Measurements from ENCODE around the gene NCOA1. TPM values are rescaled to one million over a fixed set of nuclear protein-coding genes. Genes with fewer than 3 reads are reported as not detected.

The NCOA1 gene
- total and polyA plus RNA-seq, 3 donors from 2014 or later, result 52.3 to 124 (median 109) TPM

DNA sequence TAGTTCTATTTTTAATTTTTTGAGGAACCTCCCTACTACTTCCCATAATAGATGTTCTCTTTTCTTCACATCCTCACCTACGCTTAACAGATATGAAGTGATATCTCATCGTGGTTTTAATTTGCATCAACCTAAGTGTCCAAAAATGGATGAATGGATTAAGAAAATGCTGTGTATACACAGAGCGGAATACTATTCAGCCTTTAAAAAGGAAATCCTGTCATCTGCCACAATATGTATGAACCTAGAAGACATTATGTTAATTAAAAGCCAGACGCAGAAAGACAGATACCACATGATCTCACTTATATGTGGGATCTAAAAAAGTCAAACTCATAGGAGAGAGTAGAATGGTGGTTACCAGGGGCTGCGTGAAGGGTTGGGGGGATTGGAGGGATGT lies 189.1 kb downstream of the NCOA1 start:
- Histone ChIP-seq H3K27ac (no peak overlapping the region), H3K27me3 (no peaks in the 10 kb centered on the region), H3K36me3 (ENCODE audit: low read depth, missing control alignments) (no peaks in the 10 kb centered on the region), H3K4me3 (no peak overlapping the region), H3K4me1 (no peaks in the 10 kb centered on the region), H3K9me3 (no peaks in the 10 kb centered on the region)
- TF ChIP-seq CTCF (IDR thresholded peaks at IDR 0.05) (no peak), POLR2A (IDR thresholded peaks at IDR 0.05) (no peak)
- 91 to 94% methylated on average over 5 of the region's 5 CpGs for WGBS, 2 donors
- no peak for DNase-seq
- intact Hi-C loops (cut with DNase I; ENCODE audit: low total_unique reads), result no loop called here

DNA sequence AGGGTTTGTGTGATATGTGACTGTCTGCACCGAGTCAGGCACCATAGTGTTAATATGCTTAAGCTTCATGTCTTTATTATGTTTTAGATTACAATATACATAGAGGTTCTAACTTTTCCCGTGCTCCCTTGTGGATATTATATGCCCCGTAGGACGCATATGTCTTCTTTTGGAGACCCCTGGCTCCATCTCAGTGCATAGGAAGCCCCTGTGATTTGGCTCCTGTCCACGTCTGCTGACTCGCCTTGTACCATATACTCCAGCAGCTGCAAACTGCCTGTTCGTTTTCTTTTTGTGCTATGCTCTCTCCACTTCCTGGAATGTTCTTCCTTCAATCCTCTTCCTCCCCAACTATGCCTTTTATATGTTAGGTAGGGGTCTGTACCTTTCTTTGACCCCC lies 191.2 kb downstream of the NCOA1 start:
- Histone ChIP-seq H3K9me3 (no peaks in the 10 kb centered on the region), H3K4me1 (no peaks in the 10 kb centered on the region), H3K36me3 (ENCODE audit: low read depth, missing control alignments) (no peaks in the 10 kb centered on the region), H3K27ac (no peak overlapping the region), H3K4me3 (no peak overlapping the region), H3K27me3 (no peaks in the 10 kb centered on the region)
- intact Hi-C loops (cut with DNase I; ENCODE audit: low total_unique reads), result no loop called here
- no peak for DNase-seq
- 53 to 57% methylated on average over 7 of the region's 7 CpGs for WGBS, 2 donors
- no peak for TF ChIP-seq POLR2A (IDR thresholded peaks at IDR 0.05)
- no peak for TF ChIP-seq CTCF (IDR thresholded peaks at IDR 0.05)

DNA sequence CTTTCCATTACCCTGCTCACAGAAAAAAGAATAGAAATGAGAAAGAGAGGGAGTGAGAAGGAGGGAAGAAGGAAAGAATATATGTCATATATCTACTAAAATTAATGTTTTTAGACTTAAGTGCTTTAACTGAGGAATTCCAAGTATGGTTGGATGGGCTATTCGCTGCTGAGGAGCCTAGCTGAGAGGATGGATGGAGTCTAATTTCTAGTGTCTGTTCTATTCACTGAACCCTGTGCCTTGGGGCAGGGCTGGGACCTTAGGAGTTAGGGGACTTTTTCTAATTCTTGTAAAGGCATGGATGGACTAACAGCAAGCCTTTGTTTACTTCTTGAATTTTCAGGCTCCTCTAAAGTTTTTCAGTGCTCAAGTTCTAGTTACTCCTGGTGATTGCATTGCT lies 192.4 kb downstream of the NCOA1 start:
- Histone ChIP-seq H3K36me3 (ENCODE audit: low read depth, missing control alignments) (no peaks in the 10 kb centered on the region), H3K27me3 (no peaks in the 10 kb centered on the region), H3K27ac (no peak overlapping the region), H3K9me3 (no peaks in the 10 kb centered on the region), H3K4me3 (no peak overlapping the region), H3K4me1 (no peaks in the 10 kb centered on the region)
- no peak for DNase-seq
- intact Hi-C loops (cut with DNase I; ENCODE audit: low total_unique reads), result no loop called here
- TF ChIP-seq POLR2A (IDR thresholded peaks at IDR 0.05) (no peak), CTCF (IDR thresholded peaks at IDR 0.05) (no peak)
- WGBS, 2 donors, result 94 to 95% methylated on average over 1 of the region's 1 CpG

DNA sequence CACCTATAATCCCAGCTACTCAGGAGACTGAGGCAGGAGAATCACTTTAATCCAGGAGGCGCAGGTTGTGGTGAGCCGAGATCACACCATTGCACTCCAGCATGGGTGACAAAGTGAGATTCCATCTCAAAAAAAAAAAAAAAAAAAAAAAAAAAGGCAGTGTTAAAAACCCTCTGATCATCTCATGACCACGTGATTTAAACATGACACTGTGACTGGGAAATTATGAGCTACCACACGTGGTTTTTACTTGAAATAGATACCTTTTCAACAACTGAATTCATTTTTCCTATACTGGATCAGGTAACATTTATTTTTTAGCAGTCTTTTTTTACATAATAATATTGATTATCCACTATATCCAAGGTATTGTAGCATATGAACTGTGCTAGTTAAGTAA lies 199.5 kb downstream of the NCOA1 start:
- no peak for TF ChIP-seq CTCF (IDR thresholded peaks at IDR 0.05)
- TF ChIP-seq POLR2A (IDR thresholded peaks at IDR 0.05), result no peak
- Histone ChIP-seq H3K27me3 (no peaks in the 10 kb centered on the region), H3K9me3 (no peaks in the 10 kb centered on the region), H3K4me1 (no peaks in the 10 kb centered on the region), H3K27ac (no peak overlapping the region), H3K36me3 (ENCODE audit: low read depth, missing control alignments) (no peaks in the 10 kb centered on the region), H3K4me3 (no peak overlapping the region)
- DNase-seq, result no peak
- intact Hi-C loops (cut with DNase I; ENCODE audit: low total_unique reads), result no loop called here
- 95 to 97% methylated on average over 4 of the region's 4 CpGs for WGBS, 2 donors

- H3K9me3 ChIP-seq, result no peaks in the 10 kb centered on the region
- no peak for DNase-seq
- no peaks in the 10 kb centered on the region for H3K4me1 ChIP-seq
- H3K36me3 ChIP-seq (ENCODE audit: low read depth, missing control alignments), result no peaks in the 10 kb centered on the region
- TF ChIP-seq POLR2A (IDR thresholded peaks at IDR 0.05) (no peak), CTCF (IDR thresholded peaks at IDR 0.05) (no peak)
- H3K4me3 ChIP-seq, result no peak overlapping the region
- intact Hi-C loops (cut with DNase I; ENCODE audit: low total_unique reads), result no loop called here
- no peaks in the 10 kb centered on the region for H3K27me3 ChIP-seq
- H3K27ac ChIP-seq, result no peak overlapping the region
Measured at GRCh38 chr2:24691806-24692205, 200.8 kb downstream of the NCOA1 start.

Measured in testis (tissue), 3 donors.